GM18520 (cell line): ENCODE results near the gene FBXL5.
A peak's percentile ranks its signal among the peaks of the same experiment; 100 is the strongest.
"Not testable (repeated sequence)": the region's sequence is repeated elsewhere in the genome, so short reads cannot be mapped to it uniquely, and the experiment has no call there.

Source experiments
- ATAC-seq: cut with Tn5 transposase; IDR thresholded peaks from one replicate; pipeline ENCODE4 v1.9.1; 2021; ENCODE audit not compliant: unreplicated experiment

Gene FBXL5

GRCh38 chr4:15652191-15652590 is 3.0 kb downstream of the FBXL5 start:
- ATAC-seq = no peak

DNA sequence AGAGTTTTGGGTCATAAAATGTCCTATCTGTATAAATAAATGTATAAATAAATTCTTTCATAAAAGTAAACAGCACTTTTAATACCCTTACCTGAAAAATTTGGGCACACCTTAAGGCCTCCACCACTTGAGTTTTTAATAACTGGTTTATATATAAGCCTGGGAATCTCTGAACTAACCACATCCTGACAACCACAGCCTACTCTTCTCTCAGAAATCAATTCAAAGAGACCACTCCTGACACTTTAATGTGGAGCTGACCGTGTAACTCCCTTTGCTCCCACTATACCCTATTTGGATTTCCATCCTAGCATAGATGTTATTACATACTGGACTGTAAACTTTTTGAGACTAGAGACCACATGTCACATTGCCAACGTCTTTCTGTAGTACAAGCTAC is 3.5 kb downstream of the FBXL5 start:
- ATAC-seq = no peak

DNA sequence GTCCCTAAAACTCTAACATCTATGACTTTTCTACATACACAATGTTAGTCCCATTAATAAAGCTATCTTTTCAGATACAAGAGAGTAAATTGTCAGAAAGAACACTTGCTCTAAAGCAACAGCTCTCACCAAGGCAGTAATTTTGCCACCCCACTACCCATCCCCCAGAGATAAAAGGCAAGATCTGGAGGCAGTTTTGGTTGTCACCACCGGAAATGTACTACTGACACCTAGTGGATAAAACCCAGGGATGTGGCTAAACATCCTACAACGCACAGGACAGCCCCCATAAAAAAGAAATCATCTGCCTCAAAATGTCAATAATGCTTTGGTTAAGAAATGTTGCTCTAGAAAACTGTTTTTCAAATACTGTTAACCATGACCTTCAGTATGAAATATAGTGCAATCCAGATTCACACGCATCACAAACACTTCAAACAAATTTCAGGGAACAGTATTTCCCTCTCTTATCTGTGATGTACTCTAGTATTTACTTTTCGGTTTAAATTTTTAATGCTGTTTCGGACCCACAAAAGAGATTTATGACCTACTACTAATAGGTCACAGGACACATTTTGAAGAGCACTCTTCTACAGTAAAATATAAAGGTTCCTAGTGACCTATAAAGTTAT is 5.1 kb downstream of the FBXL5 start:
- peak; percentile 34 for ATAC-seq

- ATAC-seq = no peak
These were observed 6.6 kb downstream of the FBXL5 start for GRCh38 chr4:15648600-15648999.

GRCh38 chr4:15638418-15638817 is 16.7 kb downstream of the FBXL5 start:
- ATAC-seq = no peak

GRCh38 chr4:15636818-15637217 is 18.3 kb downstream of the FBXL5 start:
- no peak for ATAC-seq

DNA sequence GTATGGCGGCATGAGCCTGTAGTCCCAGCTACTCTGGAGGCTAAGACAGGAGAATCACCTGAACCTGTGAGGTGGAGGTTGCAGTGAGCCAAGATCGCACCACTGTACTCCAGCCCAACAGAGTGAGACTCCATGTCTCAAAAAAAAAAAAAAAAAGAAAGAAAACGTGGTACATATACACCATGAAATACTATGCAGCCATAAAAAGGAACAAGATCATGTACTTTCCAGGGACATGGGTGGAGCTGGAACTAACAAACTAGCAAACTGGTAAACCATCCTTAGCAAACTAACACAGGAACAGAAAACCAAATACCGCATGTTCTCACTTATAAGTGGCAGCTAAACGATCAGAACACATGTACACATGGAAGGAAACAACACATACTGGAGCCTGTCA is 37.8 kb downstream of the FBXL5 start:
- ATAC-seq = not testable (repeated sequence)

DNA sequence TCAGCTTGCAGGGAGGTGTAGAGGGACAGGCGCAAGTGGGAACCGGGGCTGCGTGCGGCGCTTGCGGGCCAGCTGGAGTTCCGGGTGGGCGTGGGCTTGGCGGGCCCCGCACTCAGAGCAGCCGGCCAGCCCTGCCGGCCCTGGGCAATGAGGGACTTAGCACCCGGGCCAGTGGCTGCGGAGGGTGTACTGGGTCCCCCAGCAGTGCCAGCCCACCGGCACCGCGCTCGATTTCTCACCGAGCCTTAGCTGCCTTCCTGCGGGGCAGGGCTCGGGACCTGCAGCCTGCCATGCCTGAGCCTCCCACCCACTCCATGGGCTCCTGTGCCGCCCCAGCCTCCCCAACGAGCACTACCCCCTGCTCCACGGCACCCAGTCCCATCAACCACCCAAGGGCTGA is 40.3 kb downstream of the FBXL5 start:
- ATAC-seq = not testable (repeated sequence)

DNA sequence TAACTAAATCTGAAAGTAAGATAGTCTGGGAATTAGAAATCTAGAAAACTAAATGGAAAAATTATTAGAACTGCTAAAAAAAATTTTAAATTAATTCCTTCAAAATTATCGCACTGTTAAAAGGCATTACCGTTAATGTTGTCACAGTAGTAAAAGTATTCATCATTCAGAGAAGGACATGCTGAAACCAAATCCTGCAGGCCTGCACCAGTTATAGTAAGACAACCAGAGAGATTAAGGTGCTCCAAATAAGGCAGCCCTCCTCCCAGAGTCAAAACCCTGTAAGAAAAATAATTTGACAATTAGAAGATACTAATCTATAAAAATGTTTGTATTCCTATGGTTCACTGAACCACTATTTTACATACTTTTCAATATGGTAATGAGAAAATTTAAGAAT is 43.0 kb downstream of the FBXL5 start:
- no peak for ATAC-seq

DNA sequence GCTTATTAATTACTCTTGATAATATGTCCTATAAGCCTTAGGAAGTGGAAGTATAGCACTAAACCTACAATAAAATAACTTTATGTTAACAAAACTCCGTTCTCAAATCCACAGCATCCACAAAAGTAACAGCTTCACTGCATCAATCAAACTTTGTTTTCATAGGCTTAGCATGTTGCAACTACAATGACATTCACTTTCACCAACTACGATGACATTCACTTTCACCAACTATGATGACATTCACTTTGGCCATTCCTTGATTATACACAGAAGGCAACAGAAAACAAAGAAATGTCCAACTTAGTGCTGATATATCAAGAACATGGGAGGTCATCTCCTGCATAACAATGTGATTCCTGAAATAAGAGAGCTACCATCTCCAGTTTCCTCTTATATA is 44.3 kb downstream of the FBXL5 start:
- ATAC-seq = no peak

GRCh38 chr4:15605537-15605936 is 49.6 kb downstream of the FBXL5 start:
- ATAC-seq = no peak

GRCh38 chr4:15601862-15602261 is 53.3 kb downstream of the FBXL5 start:
- ATAC-seq = no peak

DNA sequence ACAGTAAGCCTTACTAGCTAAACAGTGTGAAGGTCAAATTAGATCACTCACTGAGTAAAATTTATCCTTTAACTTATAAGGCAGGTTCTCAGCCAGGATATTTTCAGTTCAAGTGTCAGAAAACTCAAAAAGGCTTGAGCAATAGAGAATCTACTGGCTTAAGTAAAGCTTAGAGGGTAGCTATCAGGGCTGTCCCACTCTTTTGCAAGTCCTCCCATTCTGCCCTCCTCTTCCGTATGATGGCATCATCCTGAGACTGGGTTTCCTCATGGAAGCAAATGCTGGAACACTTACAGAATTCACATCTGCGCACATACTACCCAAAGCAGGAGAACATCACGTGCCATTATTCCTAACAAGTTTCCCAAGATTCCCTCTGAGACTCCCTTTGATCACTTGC is 55.0 kb downstream of the FBXL5 start:
- no peak for ATAC-seq

DNA sequence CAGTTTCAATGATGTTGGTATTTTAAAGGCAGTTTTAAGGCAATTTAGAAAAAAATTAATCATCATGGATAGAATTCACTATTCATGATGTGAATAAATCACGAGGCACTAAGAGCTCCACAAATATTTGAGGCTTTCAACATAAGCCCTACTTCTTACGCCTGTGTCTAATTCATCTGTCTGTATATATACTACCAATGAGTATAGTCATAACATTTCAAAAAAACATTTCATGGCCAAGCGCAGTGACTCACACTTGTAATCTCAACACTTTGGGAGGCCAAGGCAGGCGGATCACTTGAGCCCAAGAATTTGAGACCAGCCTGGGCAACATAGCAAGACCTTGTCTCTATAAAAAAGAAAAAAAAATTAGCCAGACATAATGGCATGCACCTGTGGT is 56.5 kb downstream of the FBXL5 start:
- no peak for ATAC-seq

DNA sequence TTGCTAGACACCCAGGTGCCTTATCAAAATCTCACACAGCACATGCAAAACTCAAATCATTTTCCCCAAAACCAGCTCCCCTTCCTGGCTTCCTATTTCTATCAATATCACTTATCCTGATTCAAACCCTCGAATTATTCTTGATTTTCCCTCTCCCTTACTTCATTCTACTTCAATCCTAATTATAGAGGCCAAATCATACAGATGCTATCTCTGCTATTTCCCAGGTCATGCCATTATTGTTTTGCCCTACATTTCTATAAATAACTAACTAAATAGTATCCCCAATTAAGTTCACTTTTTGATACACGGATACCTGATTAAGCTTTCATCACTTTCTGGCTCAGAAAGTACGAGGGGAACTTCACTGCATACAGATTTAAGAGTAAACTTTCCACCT is 62.4 kb downstream of the FBXL5 start:
- ATAC-seq = no peak

GRCh38 chr4:15587649-15588048 is 67.5 kb downstream of the FBXL5 start:
- ATAC-seq = no peak

DNA sequence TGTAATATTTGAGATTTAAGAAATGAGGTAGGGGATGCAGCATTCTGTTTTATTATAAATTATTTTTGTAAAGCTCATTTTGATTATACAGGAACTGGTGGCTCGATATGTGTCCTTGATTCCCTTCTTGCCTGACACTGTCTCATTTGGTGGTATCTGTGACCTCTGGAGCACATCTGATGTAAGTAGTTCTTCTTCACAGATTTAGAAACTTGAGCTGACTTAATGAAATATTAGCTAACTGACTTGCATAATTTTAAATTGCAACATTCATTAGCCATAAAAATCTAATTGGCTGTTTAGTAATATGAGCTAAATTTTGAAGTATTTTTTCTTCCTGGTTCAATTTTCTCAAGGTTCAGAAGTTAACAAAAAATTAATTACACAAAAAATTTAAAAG is 69.1 kb downstream of the FBXL5 start:
- ATAC-seq = no peak

DNA sequence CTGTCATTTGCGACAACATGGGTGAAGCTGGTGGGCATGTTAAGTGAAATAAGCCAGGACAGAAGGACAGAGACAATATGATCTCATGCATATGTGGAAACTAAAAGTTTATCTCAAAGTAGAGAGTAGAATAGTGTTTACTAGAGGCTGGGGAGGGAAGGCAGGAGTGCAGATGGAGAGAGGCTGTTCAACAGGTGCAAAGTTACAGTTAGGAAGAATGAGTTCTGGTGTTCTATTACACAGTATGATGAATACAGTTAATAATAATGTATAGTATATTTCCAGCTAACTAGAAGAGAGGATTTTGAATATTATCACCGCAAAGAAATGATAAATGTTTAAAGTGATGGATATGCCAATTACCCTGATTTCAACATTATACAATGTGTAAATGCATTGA is 69.8 kb downstream of the FBXL5 start:
- no peak for ATAC-seq

DNA sequence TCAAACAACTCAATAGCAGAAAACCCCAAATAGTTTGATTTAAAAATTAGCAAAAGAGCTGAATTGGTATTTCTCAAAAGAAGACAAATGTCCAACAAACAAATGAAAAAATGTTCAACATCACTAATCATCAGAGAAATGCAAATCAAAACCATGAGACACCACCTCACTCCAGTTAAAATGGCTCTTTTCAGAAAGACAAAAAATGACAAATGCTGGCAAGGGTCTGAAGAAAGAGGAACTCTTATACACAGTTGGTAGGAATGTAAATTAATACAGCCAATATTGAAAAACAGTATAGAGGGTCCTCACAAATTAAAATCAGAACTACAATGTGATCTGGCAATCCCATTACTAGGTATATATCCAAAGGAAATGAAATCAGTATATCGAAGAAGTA is 70.4 kb downstream of the FBXL5 start:
- no peak for ATAC-seq

GRCh38 chr4:15577508-15577907 is 77.6 kb downstream of the FBXL5 start:
- ATAC-seq = no peak

GRCh38 chr4:15575966-15576365 is 79.2 kb downstream of the FBXL5 start:
- ATAC-seq = no peak

GRCh38 chr4:15569746-15570145 is 85.4 kb downstream of the FBXL5 start:
- ATAC-seq = no peak

GRCh38 chr4:15568821-15569220 is 86.3 kb downstream of the FBXL5 start:
- no peak for ATAC-seq

- no peak for ATAC-seq
These were observed 91.3 kb downstream of the FBXL5 start for GRCh38 chr4:15563871-15564270.
